ENCODE data around the gene TUBB1. TPM values are rescaled to one million over a fixed set of nuclear protein-coding genes. Genes with fewer than 3 reads are reported as not detected.

TUBB1 gene
- polyA plus RNA-seq, 1 experiment: 0.01 TPM

- ChIA-PET CTCF (no interaction called here), POLR2A (no interaction called here)
- no peak for TF ChIP-seq CTCF (IDR thresholded peaks at IDR 0.05; ENCODE audit: insufficient read depth, low read depth, low read length)
These were observed 23.8 kb downstream of the TUBB1 start for GRCh38 chr20:59042796-59043631.

GRCh38 chr20:59043698-59044097 is 24.5 kb downstream of the TUBB1 start:
- H3K36me3 ChIP-seq (ENCODE audit: control insufficient read depth, insufficient read depth, low read length): no peaks in the 10 kb centered on the region
- CTCF ChIA-PET: interaction anchor here (0.6 to 1.0 kb wide), 2 partner anchors 11 to 14 kb away, joined by 3 read pairs; partner anchors contain the start of gene ATP5F1E
- no peak overlapping the region for H3K4me3 ChIP-seq (ENCODE audit: low read depth, low read length)
- no peak for DNase-seq (ENCODE audit: low read depth)
- H3K27me3 ChIP-seq (ENCODE audit: control insufficient read depth, insufficient read depth, low read length): no peaks in the 10 kb centered on the region
- POLR2A ChIA-PET: no interaction called here
- TF ChIP-seq CTCF (IDR thresholded peaks at IDR 0.05; ENCODE audit: insufficient read depth, low read depth, low read length): no peak

More at GRCh38 chr20:59042796-59043631, 23.8 kb downstream of the TUBB1 start:
- DNase-seq (ENCODE audit: low read depth): no peak
- Histone ChIP-seq H3K36me3 (ENCODE audit: control insufficient read depth, insufficient read depth, low read length) (peaks cover under 1% of the 10 kb centered on the region; the same call in 1 of the 2 replicates), H3K4me3 (ENCODE audit: low read depth, low read length) (peak overlapping the region; percentile 94), H3K27me3 (ENCODE audit: control insufficient read depth, insufficient read depth, low read length) (no peaks in the 10 kb centered on the region)

DNA sequence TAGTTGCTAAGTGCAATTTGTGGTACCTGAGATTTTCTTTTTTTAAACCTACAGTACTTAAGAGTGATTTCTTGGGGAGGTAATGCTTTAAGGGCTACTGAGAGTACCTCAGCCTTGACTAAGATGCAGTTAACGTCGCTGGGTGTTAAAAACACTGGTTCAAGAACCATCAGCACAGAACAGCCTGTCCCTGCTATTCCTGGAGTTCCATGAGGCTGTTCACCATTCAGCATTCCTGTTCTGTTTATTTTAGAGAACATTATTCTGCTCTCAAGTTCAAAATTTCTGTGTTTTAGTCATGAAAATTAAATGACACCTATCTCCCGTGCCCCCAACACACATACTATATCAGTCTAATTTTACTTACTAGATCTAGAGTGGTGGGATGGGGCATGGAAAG is 25.1 kb downstream of the TUBB1 start:
- POLR2A ChIA-PET: no interaction called here
- Histone ChIP-seq H3K36me3 (ENCODE audit: control insufficient read depth, insufficient read depth, low read length) (no peaks in the 10 kb centered on the region), H3K27me3 (ENCODE audit: control insufficient read depth, insufficient read depth, low read length) (no peaks in the 10 kb centered on the region), H3K4me3 (ENCODE audit: low read depth, low read length) (no peak overlapping the region)
- TF ChIP-seq CTCF (IDR thresholded peaks at IDR 0.05; ENCODE audit: insufficient read depth, low read depth, low read length): no peak
- CTCF ChIA-PET: interaction anchor here (1.0 kb wide), 1 partner anchor 12 kb away, joined by 3 read pairs; the partner anchor contains the start of gene ATP5F1E
- no peak for DNase-seq (ENCODE audit: low read depth)

DNA sequence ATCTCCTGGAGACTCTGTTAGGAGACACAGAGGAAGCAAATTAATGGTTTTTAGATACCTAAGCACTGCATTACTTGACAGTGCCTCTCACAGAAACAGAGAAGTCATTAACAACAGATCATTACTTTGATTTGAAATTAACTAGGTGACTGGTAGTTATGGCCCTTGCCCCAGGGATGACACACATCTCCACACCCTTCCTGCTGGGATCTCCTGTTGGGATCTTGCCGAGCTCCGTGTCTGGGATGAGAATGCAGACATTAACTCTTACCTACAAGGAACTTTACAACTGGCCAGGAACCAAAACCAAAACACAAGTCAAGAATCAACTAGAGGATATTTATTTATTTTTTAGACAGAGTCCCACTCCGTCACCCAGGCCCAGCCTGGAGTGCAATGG is 25.6 kb downstream of the TUBB1 start:
- Histone ChIP-seq H3K27me3 (ENCODE audit: control insufficient read depth, insufficient read depth, low read length) (peaks cover 4% of the 10 kb centered on the region; the same call in 1 of the 2 replicates), H3K4me3 (ENCODE audit: low read depth, low read length) (no peak overlapping the region), H3K36me3 (ENCODE audit: control insufficient read depth, insufficient read depth, low read length) (no peaks in the 10 kb centered on the region)
- TF ChIP-seq CTCF (IDR thresholded peaks at IDR 0.05; ENCODE audit: insufficient read depth, low read depth, low read length): no peak
- POLR2A ChIA-PET: no interaction called here
- no peak for DNase-seq (ENCODE audit: low read depth)
- CTCF ChIA-PET: no interaction called here

DNA sequence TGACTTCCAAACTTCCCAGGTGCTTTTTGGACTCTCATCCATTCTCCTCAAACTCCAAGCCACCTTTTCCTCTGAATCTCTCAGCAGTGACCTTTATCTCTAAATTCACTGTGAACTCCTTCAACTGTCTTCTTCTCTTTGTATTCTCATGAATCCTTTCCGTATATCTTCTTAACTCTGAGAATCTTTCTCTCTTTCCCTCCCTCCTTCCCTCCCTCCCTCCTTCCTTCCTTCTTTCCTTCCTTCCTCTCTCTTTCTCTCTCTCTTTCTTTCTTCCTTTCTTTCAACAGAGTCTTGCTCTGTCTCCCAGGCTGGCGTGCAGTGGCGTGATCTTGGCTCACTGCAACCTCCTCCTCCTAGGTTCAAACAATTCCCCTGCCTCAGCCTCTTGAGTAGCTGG is 27.6 kb downstream of the TUBB1 start:
- no peak overlapping the region for H3K4me3 ChIP-seq (ENCODE audit: low read depth, low read length)
- DNase-seq (ENCODE audit: low read depth): no peak
- H3K36me3 ChIP-seq (ENCODE audit: control insufficient read depth, insufficient read depth, low read length): no peaks in the 10 kb centered on the region
- H3K27me3 ChIP-seq (ENCODE audit: control insufficient read depth, insufficient read depth, low read length): peaks cover 13% of the 10 kb centered on the region
- TF ChIP-seq CTCF (IDR thresholded peaks at IDR 0.05; ENCODE audit: insufficient read depth, low read depth, low read length): no peak
- ChIA-PET CTCF (no interaction called here), POLR2A (no interaction called here)
